GM12878 (cell line): ENCODE measurements around the gene TTC9B.

Source experiments
- CHD4 ChIP-seq: fragments of 200-600 bp; sonication (generic); IDR thresholded peaks from 2 replicates; pipeline ENCODE4 v1.6.1; 2016; ENCODE audit warnings: mild to moderate bottlenecking
- EZH2 ChIP-seq: IDR thresholded peaks from 2 replicates; pipeline ENCODE4 v1.6.1; 2012; ENCODE audit warnings: low read depth, mild to moderate bottlenecking, control low read depth, inconsistent platforms, low read length, borderline replicate concordance; ENCODE audit not compliant: control insufficient read depth
- KDM1A ChIP-seq: fragments of 200-600 bp; sonication (generic); IDR thresholded peaks from 2 replicates; pipeline ENCODE4 v1.6.1; 2016; ENCODE audit warnings: borderline replicate concordance
- POLR2A ChIP-seq: IDR thresholded peaks from 2 replicates; pipeline ENCODE4 v1.6.1; 2011; ENCODE audit warnings: low read depth, mild to moderate bottlenecking, low read length
- POLR2AphosphoS5 ChIP-seq: IDR thresholded peaks from 2 replicates; pipeline ENCODE4 v1.6.1; 2011; ENCODE audit warnings: mild to moderate bottlenecking, low read length, inconsistent platforms
- RBBP5 ChIP-seq: fragments of 200-600 bp; sonication (generic); conservative IDR thresholded peaks from 2 replicates; pipeline ENCODE4 v1.6.1; 2016
- SMARCA5 ChIP-seq: fragments of 450-650 bp; IDR thresholded peaks from 2 replicates; pipeline ENCODE4 v1.6.1; 2017; ENCODE audit warnings: mild to moderate bottlenecking
- TAF1 ChIP-seq: IDR thresholded peaks from 2 replicates; pipeline ENCODE4 v1.6.1; 2011; ENCODE audit warnings: mild to moderate bottlenecking, low read depth, low read length, borderline replicate concordance
- TCF7 ChIP-seq: IDR thresholded peaks from 2 replicates; pipeline ENCODE4 v1.6.1; 2014; ENCODE audit warnings: antibody characterized with exemption, borderline replicate concordance
- USF2 ChIP-seq: IDR thresholded peaks from 2 replicates; pipeline ENCODE4 v1.6.1; 2011; ENCODE audit warnings: low read depth, low read length, improper control_type of control experiment, borderline replicate concordance
- YBX1 ChIP-seq: fragments of 450-650 bp; IDR thresholded peaks from 2 replicates; pipeline ENCODE4 v1.6.1; 2016; ENCODE audit warnings: antibody characterized with exemption
- TF ChIP-seq, protein P1 (sequence below), 3 experiments: IDR thresholded peaks in 2 of 3; conservative IDR thresholded peaks in 1 of 3; 2 replicates each; pipeline ENCODE4 v1.5.1; 2011; ENCODE audit warnings: low read depth in 3 of 3, low read length in 3 of 3, mild to moderate bottlenecking in 3 of 3, control low read depth in 2 of 3, moderate library complexity in 2 of 3, inconsistent platforms in 1 of 3, mixed read lengths in 1 of 3; ENCODE audit not compliant: control insufficient read depth in 2 of 3, insufficient read depth in 1 of 3; ENCODE audit errors: extremely low read depth in 1 of 3

GRCh38 chr19:40224342-40225150 is 6.4 kb upstream of the TTC9B start:
- TF ChIP-seq YBX1: no peak
- TF ChIP-seq POLR2AphosphoS5: no peak
- no peak for TF ChIP-seq SMARCA5
- TF ChIP-seq, protein P1, sequence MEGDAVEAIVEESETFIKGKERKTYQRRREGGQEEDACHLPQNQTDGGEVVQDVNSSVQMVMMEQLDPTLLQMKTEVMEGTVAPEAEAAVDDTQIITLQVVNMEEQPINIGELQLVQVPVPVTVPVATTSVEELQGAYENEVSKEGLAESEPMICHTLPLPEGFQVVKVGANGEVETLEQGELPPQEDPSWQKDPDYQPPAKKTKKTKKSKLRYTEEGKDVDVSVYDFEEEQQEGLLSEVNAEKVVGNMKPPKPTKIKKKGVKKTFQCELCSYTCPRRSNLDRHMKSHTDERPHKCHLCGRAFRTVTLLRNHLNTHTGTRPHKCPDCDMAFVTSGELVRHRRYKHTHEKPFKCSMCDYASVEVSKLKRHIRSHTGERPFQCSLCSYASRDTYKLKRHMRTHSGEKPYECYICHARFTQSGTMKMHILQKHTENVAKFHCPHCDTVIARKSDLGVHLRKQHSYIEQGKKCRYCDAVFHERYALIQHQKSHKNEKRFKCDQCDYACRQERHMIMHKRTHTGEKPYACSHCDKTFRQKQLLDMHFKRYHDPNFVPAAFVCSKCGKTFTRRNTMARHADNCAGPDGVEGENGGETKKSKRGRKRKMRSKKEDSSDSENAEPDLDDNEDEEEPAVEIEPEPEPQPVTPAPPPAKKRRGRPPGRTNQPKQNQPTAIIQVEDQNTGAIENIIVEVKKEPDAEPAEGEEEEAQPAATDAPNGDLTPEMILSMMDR (IDR thresholded peaks at IDR 0.05 in 2 of 3, conservative IDR thresholded peaks at IDR 0.05 in 1 of 3; ENCODE audit: control insufficient read depth in 2 of 3, extremely low read depth in 1 of 3, insufficient read depth in 1 of 3, low read depth in 3 of 3, low read length in 3 of 3): no peak
- TF ChIP-seq KDM1A: no peak
- TF ChIP-seq USF2: no peak
- TF ChIP-seq TAF1: no peak
- TF ChIP-seq EZH2: no peak
- TF ChIP-seq CHD4: no peak
- TF ChIP-seq TCF7: no peak
- TF ChIP-seq RBBP5: no peak
- no peak for TF ChIP-seq POLR2A
